Measurements from ENCODE around the gene TLNRD1.

The TLNRD1 gene

GRCh38 chr15:81046290-81046689 is 45.6 kb downstream of the TLNRD1 start:
- Mint-ChIP-seq H3K4me1 (no peaks in the 10 kb centered on the region), H3K36me3 (ENCODE audit: low read depth) (no peaks in the 10 kb centered on the region), H3K27ac (no peak overlapping the region), H3K4me3 (no peak overlapping the region), H3K27me3 (ENCODE audit: low read depth) (no peaks in the 10 kb centered on the region), H3K9me3 (no peaks in the 10 kb centered on the region)
- no peak for TF ChIP-seq CTCF (IDR thresholded peaks at IDR 0.05; ENCODE audit: unreplicated experiment in 3 of 3)

GRCh38 chr15:81047928-81048327 is 47.2 kb downstream of the TLNRD1 start:
- H3K36me3 Mint-ChIP-seq (ENCODE audit: low read depth): no peaks in the 10 kb centered on the region
- H3K4me1 Mint-ChIP-seq: no peaks in the 10 kb centered on the region
- TF ChIP-seq CTCF (IDR thresholded peaks at IDR 0.05; ENCODE audit: unreplicated experiment in 3 of 3): no peak
- no peak overlapping the region for H3K4me3 Mint-ChIP-seq
- H3K27me3 Mint-ChIP-seq (ENCODE audit: low read depth): no peaks in the 10 kb centered on the region
- H3K27ac Mint-ChIP-seq: no peak overlapping the region
- no peaks in the 10 kb centered on the region for H3K9me3 Mint-ChIP-seq

- Mint-ChIP-seq H3K4me1 (no peaks in the 10 kb centered on the region), H3K27ac (no peak overlapping the region), H3K4me3 (no peak overlapping the region), H3K9me3 (no peaks in the 10 kb centered on the region), H3K27me3 (ENCODE audit: low read depth) (no peaks in the 10 kb centered on the region), H3K36me3 (ENCODE audit: low read depth) (no peaks in the 10 kb centered on the region)
- no peak for TF ChIP-seq CTCF (IDR thresholded peaks at IDR 0.05; ENCODE audit: unreplicated experiment in 3 of 3)
Measured at GRCh38 chr15:81049835-81050234, 49.1 kb downstream of the TLNRD1 start.

GRCh38 chr15:81050259-81050658 is 49.5 kb downstream of the TLNRD1 start:
- no peak for TF ChIP-seq CTCF (IDR thresholded peaks at IDR 0.05; ENCODE audit: unreplicated experiment in 3 of 3)
- no peaks in the 10 kb centered on the region for H3K4me1 Mint-ChIP-seq
- no peaks in the 10 kb centered on the region for H3K27me3 Mint-ChIP-seq (ENCODE audit: low read depth)
- no peak overlapping the region for H3K27ac Mint-ChIP-seq
- no peak overlapping the region for H3K4me3 Mint-ChIP-seq
- H3K36me3 Mint-ChIP-seq (ENCODE audit: low read depth): no peaks in the 10 kb centered on the region
- no peaks in the 10 kb centered on the region for H3K9me3 Mint-ChIP-seq

GRCh38 chr15:81050805-81051204 is 50.1 kb downstream of the TLNRD1 start:
- Mint-ChIP-seq H3K4me3 (no peak overlapping the region), H3K4me1 (no peaks in the 10 kb centered on the region)
- no peak for TF ChIP-seq CTCF (IDR thresholded peaks at IDR 0.05; ENCODE audit: unreplicated experiment in 3 of 3)

GRCh38 chr15:81052046-81052445 is 51.3 kb downstream of the TLNRD1 start:
- Mint-ChIP-seq H3K27me3 (ENCODE audit: low read depth) (no peaks in the 10 kb centered on the region), H3K36me3 (ENCODE audit: low read depth) (no peaks in the 10 kb centered on the region), H3K9me3 (no peaks in the 10 kb centered on the region), H3K27ac (no peak overlapping the region), H3K4me1 (no peaks in the 10 kb centered on the region), H3K4me3 (no peak overlapping the region)
- no peak for TF ChIP-seq CTCF (IDR thresholded peaks at IDR 0.05; ENCODE audit: unreplicated experiment in 3 of 3)

More at GRCh38 chr15:81050805-81051204, 50.1 kb downstream of the TLNRD1 start:
- Mint-ChIP-seq H3K27ac (no peak overlapping the region), H3K27me3 (ENCODE audit: low read depth) (no peaks in the 10 kb centered on the region), H3K36me3 (ENCODE audit: low read depth) (no peaks in the 10 kb centered on the region), H3K9me3 (no peaks in the 10 kb centered on the region)

Measured in nephron (organoid).